C4-2B (cell line): Measurements from ENCODE around the gene XRN2.
"Not testable (repeated sequence)": the region's sequence is repeated elsewhere in the genome, so short reads cannot be mapped to it uniquely, and the experiment has no call there.

Experiments used
- ZFX ChIP-seq: fragments of 450-650 bp; IDR thresholded peaks from 2 replicates; pipeline ENCODE4 v1.6.1; 2017
- TF ChIP-seq, protein P1 (sequence below): fragments of 450-650 bp; conservative IDR thresholded peaks from 2 replicates; pipeline ENCODE4 v1.5.1; 2017; ENCODE audit warnings: mild to moderate bottlenecking

DNA sequence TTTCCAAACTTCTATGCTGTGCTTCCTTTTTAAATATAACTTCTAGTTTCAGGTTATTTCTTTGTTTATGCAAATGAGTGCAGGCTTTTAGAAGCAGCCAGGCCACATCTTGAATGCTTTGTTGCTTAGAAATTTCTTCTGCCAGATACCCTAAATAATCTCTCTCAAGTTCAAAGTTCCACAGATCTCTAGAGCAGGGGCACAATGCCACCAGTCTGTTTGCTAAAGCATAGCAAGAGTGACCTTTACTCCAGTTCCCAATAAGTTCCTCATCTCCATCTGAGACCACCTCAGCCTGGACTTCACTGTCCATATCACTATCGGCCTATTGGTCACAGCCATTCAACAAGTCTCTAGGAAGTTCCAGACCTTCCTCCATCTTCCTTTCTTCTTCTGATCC lies 120.6 kb downstream of the XRN2 start:
- TF ChIP-seq, protein P1, sequence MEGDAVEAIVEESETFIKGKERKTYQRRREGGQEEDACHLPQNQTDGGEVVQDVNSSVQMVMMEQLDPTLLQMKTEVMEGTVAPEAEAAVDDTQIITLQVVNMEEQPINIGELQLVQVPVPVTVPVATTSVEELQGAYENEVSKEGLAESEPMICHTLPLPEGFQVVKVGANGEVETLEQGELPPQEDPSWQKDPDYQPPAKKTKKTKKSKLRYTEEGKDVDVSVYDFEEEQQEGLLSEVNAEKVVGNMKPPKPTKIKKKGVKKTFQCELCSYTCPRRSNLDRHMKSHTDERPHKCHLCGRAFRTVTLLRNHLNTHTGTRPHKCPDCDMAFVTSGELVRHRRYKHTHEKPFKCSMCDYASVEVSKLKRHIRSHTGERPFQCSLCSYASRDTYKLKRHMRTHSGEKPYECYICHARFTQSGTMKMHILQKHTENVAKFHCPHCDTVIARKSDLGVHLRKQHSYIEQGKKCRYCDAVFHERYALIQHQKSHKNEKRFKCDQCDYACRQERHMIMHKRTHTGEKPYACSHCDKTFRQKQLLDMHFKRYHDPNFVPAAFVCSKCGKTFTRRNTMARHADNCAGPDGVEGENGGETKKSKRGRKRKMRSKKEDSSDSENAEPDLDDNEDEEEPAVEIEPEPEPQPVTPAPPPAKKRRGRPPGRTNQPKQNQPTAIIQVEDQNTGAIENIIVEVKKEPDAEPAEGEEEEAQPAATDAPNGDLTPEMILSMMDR = not testable (repeated sequence)
- not testable (repeated sequence) for TF ChIP-seq ZFX
